GM19324 (cell line): Measurements from ENCODE around the gene PAM.
"Not testable (repeated sequence)": the region's sequence is repeated elsewhere in the genome, so short reads cannot be mapped to it uniquely, and the experiment has no call there.

Experiments
- ATAC-seq: cut with Tn5 transposase; IDR thresholded peaks from one replicate; pipeline ENCODE4 v1.9.1; 2021; ENCODE audit warnings: mild to moderate bottlenecking, moderate library complexity; ENCODE audit not compliant: unreplicated experiment, low FRiP score

Gene PAM

DNA sequence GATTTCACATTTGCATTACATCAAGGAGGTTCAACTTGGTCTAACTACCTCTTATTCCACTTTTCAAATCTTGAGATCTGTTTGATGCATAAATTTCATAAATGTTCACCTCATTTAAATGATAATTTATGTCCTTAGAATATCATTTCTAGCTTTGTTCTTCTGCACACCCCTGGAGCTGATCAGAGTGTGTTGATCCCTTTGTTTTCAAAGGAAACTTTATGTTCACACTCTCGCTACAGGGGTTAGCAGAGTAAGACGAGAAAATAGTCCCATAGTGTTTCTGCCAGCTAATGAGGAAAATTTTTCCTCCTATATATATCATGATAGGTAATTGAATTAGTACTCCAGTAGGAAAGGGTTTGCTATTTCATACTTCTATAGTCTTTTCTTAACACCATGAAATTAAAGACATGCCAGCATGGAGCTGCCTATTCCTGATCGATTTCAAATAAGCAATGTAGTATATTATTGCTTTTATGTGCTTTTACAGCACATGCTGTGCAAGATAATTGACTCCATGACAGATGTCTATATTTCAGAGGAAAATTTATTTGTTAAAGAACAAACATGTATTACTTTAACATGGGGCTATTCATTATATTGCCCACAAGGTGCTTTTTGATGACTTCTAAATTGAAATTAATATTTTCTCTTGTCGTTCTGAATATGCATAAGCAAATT is 4.8 kb upstream of the PAM start:
- no peak for ATAC-seq

GRCh38 chr5:102751903-102752376 is 3.2 kb upstream of the PAM start:
- not testable (repeated sequence) for ATAC-seq

DNA sequence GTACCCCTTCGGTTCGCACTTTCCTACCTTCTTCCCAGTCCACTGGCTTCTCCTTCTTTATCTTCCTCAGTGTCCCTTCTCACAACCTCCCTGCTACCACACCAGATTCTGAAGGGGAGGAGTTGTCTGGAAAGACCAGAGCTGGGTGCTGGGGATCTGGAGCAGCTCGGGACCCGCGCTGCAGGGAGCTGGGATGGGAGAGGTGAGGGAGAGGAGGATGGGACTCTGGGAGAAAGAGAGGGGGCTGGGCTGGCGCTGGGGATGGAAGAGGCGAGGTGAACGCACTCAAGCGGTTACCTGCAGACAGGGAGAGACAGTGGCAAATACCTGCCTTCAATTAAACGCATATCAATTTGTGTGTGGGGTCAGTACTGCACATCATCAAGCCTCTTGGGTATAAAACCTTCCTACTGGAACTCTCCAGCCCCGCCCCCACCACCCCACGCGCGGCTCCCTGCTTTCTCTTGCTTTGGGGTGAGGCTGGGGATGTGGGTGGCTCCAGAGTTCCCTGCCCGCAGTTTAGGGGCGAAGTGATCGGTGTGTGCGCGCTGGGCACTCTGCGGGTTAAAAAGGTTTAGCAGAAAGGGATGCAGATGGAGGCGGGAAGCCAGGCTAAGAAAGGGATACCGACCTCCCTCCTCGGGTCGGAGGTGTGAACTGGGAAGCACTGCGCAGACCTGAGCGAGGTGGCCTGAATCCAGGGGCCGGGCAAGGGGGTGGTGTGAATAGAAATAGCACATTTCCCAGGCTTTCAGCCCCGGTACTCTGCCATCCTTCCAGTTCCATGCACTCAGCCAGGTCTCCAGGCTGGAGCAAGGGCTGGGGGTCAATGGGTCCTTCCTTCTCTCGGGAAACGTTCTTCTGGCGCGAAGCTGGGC is 977 bp upstream of the PAM start:
- ATAC-seq: no peak

- peak; percentile 55 for ATAC-seq
These were observed 724 bp downstream of the PAM start for GRCh38 chr5:102755686-102756371.

DNA sequence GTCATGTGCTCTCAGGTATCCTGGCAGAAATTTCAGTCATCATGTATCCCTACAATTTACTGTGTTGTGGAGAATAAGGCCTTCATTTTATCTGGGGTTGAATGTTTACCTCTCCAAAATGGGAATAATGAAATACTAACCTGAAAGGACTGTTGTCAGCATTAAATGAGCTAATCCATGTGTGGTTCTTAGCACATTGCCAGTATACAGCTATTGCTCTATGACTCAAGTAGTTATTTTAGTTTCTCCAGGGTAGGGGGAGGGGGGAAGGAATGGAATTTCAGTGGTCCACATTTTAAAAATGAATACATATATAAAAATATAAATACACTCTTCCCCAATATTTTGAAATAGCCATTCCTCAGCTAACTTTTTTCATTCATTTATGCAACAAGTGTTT is 3.5 kb downstream of the PAM start:
- no peak for ATAC-seq

- no peak for ATAC-seq
These were observed 4.2 kb downstream of the PAM start for GRCh38 chr5:102759289-102759688.

GRCh38 chr5:102759700-102760099 is 4.6 kb downstream of the PAM start:
- no peak for ATAC-seq

GRCh38 chr5:102760815-102761214 is 5.7 kb downstream of the PAM start:
- ATAC-seq: no peak

- ATAC-seq: peak; percentile 83
These were observed 7.0 kb downstream of the PAM start for GRCh38 chr5:102762095-102762534.

DNA sequence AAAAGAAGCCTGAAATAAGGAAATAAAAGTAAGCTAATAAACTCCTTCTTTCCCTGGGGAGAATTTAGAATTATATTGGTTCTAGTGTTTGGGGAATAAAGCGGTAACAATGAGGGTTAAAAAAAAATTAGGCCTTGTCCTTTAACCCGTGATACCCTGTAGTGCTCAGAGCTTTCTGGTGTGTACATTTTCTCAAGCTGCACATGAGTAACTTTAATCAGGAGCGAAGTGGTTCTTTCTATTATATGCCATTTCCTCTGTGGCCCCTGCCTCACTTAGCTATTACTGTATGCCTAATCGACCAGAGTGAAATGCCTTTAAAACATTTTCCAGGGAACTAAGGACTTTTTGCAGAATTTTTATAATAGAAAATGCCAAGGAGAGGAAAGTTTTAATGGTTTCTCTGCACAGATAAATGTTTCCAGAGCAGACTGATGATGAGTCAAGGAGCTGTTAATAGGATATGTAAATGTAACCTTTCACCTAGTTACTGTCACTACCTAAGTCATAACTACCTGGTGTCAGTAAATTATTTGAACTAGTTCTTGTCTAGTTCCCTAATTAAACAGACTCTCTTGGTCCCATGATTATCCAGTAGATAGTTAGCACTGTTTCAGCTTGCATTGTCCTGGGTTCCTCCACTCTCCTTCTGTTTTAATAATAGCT is 7.6 kb downstream of the PAM start:
- ATAC-seq: peak; percentile 35

GRCh38 chr5:102763734-102764133 is 8.6 kb downstream of the PAM start:
- ATAC-seq: no peak

DNA sequence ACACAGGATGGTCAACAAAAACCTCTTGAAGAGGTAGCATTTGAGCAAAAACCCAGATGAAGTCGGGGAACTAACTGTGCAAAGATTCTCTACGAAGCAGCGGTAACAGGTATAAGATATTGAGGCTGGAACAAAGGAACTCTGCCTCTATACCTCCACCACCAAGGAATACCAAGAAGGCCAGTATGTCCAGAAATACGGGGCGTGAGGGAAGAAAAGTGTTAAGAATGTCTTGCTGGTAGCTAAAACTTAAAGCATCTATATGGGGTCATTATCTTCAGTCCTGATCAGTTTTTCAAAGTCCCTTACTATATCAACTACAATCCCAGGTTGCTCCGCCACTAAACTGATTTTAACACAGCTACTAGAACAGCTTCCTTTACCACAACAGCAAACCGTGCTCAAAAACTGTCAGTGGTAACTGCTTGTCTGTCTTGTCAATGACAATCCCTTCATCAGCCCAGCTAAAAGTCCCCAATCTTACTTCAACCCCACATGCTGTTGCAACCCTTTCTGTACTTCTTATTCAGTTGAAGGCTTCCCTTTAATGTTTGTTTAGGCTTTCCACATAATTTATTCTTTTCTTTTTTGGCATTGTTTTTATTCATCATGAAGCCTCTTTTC is 9.4 kb downstream of the PAM start:
- ATAC-seq: no peak

DNA sequence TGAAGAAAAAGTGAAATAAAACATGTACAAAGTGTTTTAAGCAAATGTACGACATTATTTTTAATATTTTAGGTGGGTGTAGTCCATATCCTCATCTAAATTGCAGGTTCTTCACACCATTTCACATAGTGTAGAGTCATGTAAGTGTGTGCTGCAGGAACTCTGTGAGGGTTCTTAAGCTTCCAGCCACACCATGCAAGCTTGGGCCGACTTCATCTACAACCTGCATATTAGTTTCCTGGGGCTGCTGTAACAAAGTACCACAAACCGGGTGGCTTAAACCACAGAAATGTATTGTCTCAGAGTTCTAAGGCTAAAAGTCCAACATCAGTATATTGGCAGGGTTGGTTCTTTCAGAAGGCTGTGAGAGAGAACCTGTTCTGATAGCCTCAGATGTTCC is 10.2 kb downstream of the PAM start:
- ATAC-seq: no peak

DNA sequence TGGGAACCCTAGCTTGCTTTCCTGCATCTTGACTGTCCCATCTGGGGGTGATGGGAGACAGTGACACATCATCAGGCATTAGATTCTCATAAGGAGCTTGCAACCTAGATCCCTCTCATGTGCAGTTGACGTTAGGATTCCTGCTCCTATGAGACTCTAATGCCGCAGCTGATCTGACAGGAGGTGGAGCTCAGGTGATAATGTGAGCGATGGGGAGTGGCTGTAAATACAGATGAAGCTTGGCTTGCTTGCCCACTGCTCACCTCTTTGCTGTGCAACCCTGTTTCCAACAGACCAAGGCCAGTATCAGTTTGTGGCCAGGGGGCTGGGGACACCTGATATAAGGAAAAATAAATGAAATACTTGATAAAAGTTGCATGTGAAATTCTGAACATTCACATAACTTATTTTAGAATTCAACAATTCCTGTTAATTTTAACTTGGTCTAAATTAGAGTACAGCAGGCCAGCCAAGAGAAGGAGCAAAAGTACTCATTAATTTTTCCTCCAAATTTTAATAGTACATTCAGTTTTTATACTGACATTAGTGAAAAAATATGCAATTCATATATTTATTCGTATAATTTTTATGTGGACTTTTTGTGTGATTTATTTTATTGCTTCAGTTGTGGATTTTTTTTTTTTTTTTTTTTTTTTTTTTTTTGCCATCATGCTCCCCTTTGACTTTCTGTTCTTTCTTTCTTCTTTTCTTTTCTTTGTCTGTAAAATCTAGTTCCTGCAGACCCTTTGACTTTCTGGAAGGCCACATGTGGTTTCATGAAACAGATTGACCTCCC is 11.4 kb downstream of the PAM start:
- ATAC-seq: no peak

DNA sequence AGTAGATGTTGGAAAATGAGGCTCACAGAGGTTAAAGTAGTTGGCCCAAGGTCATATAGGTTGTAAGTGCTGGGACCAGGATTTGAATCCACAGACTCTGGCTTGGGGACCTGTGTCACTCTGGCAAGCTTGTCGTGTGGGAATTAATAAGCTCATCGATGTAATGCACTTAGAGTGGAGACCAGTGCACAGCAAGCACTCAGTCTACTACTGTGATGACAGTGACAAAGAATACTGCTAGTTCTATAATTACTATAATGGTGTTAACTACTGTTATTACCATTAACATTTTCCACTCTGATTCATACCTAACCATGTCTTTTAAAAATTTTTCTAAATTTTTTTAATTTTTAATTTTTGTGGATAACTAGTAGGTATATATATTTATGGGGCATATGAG is 12.8 kb downstream of the PAM start:
- ATAC-seq: no peak

DNA sequence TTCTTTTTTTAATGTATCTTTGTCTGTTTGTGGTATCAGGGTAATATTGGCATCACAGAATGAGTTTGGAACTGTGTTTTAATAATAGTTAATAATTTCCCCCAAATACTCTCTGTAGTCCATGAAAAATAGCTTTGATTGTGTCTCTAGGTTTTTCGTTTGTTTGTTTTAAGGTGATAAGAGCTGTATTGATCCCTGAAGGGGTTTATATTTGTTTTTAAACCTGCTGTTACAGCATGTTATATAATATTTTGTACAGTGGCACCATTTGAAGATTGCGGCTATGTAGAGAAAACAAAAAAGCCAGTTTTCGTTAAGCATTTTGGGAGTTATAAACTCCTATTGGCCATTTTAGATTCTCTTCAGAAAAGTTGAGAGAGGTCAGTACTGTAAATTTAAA is 15.7 kb downstream of the PAM start:
- no peak for ATAC-seq

DNA sequence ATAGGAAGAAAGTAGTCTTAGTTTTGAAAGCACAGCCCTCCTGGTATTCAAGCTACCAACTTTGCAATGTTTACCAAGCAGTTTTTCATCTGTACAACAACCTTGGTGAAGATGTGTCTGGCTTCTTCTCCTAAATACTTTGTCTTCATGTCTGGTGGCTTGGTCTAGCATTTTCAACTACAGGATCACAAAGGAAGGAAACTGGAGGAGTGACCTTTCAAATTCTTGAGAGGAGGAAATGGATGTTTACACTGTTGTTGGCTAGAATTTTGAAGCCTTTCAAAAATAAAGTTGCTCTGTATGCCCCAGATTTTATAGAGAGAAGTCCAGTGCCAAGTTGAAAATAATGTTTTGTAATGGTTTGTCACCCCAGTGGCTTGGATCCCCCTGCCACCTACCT is 16.3 kb downstream of the PAM start:
- no peak for ATAC-seq

- no peak for ATAC-seq
These were observed 17.2 kb downstream of the PAM start for GRCh38 chr5:102772273-102772672.

GRCh38 chr5:102773133-102773532 is 18.0 kb downstream of the PAM start:
- no peak for ATAC-seq
